Measurements from ENCODE around the gene OPHN1.

- TF ChIP-seq POLR2A (IDR thresholded peaks at IDR 0.05) = no peak
- TF ChIP-seq CTCF (IDR thresholded peaks at IDR 0.05) = no peak
Measured at GRCh38 chrX:68304602-68305001, 128.7 kb downstream of the OPHN1 start.
